ENCODE measurements around the gene LRRC2.
"Not testable (repeated sequence)": the region's sequence is repeated elsewhere in the genome, so short reads cannot be mapped to it uniquely, and the experiment has no call there.

Gene LRRC2

GRCh38 chr3:46523556-46523955 is 42.5 kb downstream of the LRRC2 start:
- H3K4me1 ChIP-seq (ENCODE audit: control insufficient read depth, insufficient read depth, low read length) = peaks cover 5% of the 10 kb centered on the region; the same call in 1 of the 2 replicates
- H3K36me3 ChIP-seq (ENCODE audit: control insufficient read depth, insufficient read depth, low read length) = no peaks in the 10 kb centered on the region
- no peaks in the 10 kb centered on the region for H3K27me3 ChIP-seq (ENCODE audit: control insufficient read depth, insufficient read depth, low read length)
- no peak overlapping the region for H3K27ac ChIP-seq (ENCODE audit: low read depth, low read length)
- H3K9ac ChIP-seq (ENCODE audit: low read length) = no peak overlapping the region
- H3K9me3 ChIP-seq (ENCODE audit: control insufficient read depth, insufficient read depth, low read depth, low read length) = no peaks in the 10 kb centered on the region
- H3K4me3 ChIP-seq (ENCODE audit: low read depth, low read length) = no peak overlapping the region

GRCh38 chr3:46522201-46522600 is 43.9 kb downstream of the LRRC2 start:
- H3K4me3 ChIP-seq (ENCODE audit: low read depth, low read length); H3K27me3 ChIP-seq (ENCODE audit: control insufficient read depth, insufficient read depth, low read length); H3K27ac ChIP-seq (ENCODE audit: low read depth, low read length); H3K36me3 ChIP-seq (ENCODE audit: control insufficient read depth, insufficient read depth, low read length); H3K9me3 ChIP-seq (ENCODE audit: control insufficient read depth, insufficient read depth, low read depth, low read length); H3K4me1 ChIP-seq (ENCODE audit: control insufficient read depth, insufficient read depth, low read length); H3K9ac ChIP-seq (ENCODE audit: low read length): not testable (repeated sequence)

- Histone ChIP-seq H3K9ac (ENCODE audit: low read length) (no peak overlapping the region), H3K4me3 (ENCODE audit: low read depth, low read length) (no peak overlapping the region), H3K9me3 (ENCODE audit: control insufficient read depth, insufficient read depth, low read depth, low read length) (no peaks in the 10 kb centered on the region), H3K27ac (ENCODE audit: low read depth, low read length) (no peak overlapping the region), H3K27me3 (ENCODE audit: control insufficient read depth, insufficient read depth, low read length) (no peaks in the 10 kb centered on the region), H3K4me1 (ENCODE audit: control insufficient read depth, insufficient read depth, low read length) (peaks cover 5% of the 10 kb centered on the region; the same call in 1 of the 2 replicates), H3K36me3 (ENCODE audit: control insufficient read depth, insufficient read depth, low read length) (peaks cover 3% of the 10 kb centered on the region; the same call in 1 of the 2 replicates)
These were observed 45.0 kb downstream of the LRRC2 start for GRCh38 chr3:46521096-46521495.

GRCh38 chr3:46520531-46520930 is 45.6 kb downstream of the LRRC2 start:
- Histone ChIP-seq H3K36me3 (ENCODE audit: control insufficient read depth, insufficient read depth, low read length) (peaks cover 3% of the 10 kb centered on the region; the same call in 1 of the 2 replicates), H3K4me1 (ENCODE audit: control insufficient read depth, insufficient read depth, low read length) (peaks cover 5% of the 10 kb centered on the region; the same call in 1 of the 2 replicates), H3K4me3 (ENCODE audit: low read depth, low read length) (no peak overlapping the region), H3K27me3 (ENCODE audit: control insufficient read depth, insufficient read depth, low read length) (no peaks in the 10 kb centered on the region), H3K9ac (ENCODE audit: low read length) (no peak overlapping the region), H3K9me3 (ENCODE audit: control insufficient read depth, insufficient read depth, low read depth, low read length) (no peaks in the 10 kb centered on the region), H3K27ac (ENCODE audit: low read depth, low read length) (no peak overlapping the region)

DNA sequence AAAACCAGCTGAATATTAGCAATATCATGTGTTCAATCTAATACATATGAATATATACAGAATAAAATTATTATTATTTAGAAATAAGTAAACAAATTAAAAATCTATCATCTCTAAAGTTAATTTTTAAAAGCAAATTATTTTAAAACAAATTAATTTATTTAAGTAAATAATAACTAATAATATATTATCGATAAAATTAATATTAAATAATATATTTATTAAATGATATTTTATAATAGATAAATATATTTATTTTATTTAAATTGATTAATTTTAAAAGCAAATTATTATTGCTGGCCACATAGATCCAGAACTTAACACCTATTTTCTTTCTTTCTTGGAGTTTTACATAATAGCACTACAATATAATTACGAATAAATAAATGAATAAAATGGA is 46.1 kb downstream of the LRRC2 start:
- Histone ChIP-seq H3K9me3 (ENCODE audit: control insufficient read depth, insufficient read depth, low read depth, low read length) (no peaks in the 10 kb centered on the region), H3K4me3 (ENCODE audit: low read depth, low read length) (no peak overlapping the region), H3K36me3 (ENCODE audit: control insufficient read depth, insufficient read depth, low read length) (peaks cover 3% of the 10 kb centered on the region; the same call in 1 of the 2 replicates), H3K4me1 (ENCODE audit: control insufficient read depth, insufficient read depth, low read length) (peaks cover 5% of the 10 kb centered on the region; the same call in 1 of the 2 replicates), H3K27ac (ENCODE audit: low read depth, low read length) (no peak overlapping the region), H3K27me3 (ENCODE audit: control insufficient read depth, insufficient read depth, low read length) (no peaks in the 10 kb centered on the region), H3K9ac (ENCODE audit: low read length) (no peak overlapping the region)

DNA sequence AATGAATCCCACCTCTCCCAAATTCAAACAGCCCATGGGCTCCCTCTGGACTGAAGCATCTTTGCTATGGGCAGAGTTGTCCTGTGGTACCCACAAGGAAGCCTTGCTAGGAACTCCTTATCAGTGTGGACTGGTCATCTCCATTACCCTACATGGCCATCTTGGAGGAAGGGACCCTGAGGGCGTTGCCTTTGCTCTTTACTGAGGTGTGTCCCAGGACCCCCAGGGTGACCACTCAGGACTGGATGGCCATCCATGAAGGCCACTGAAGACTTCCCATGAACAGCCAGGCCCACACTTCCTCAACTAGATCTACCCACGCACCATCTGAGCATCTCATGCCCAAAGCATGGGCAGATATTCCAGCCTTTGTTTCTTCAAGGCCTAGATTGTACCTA is 48.3 kb downstream of the LRRC2 start:
- no peaks in the 10 kb centered on the region for H3K27me3 ChIP-seq (ENCODE audit: control insufficient read depth, insufficient read depth, low read length)
- no peak overlapping the region for H3K9ac ChIP-seq (ENCODE audit: low read length)
- H3K27ac ChIP-seq (ENCODE audit: low read depth, low read length) = no peak overlapping the region
- no peak overlapping the region for H3K4me3 ChIP-seq (ENCODE audit: low read depth, low read length)
- H3K9me3 ChIP-seq (ENCODE audit: control insufficient read depth, insufficient read depth, low read depth, low read length) = no peaks in the 10 kb centered on the region
- peaks cover 3% of the 10 kb centered on the region; the same call in 1 of the 2 replicates for H3K36me3 ChIP-seq (ENCODE audit: control insufficient read depth, insufficient read depth, low read length)
- H3K4me1 ChIP-seq (ENCODE audit: control insufficient read depth, insufficient read depth, low read length) = peaks cover 5% of the 10 kb centered on the region; the same call in 1 of the 2 replicates

GRCh38 chr3:46517016-46517783 is 48.9 kb downstream of the LRRC2 start:
- H3K9ac ChIP-seq (ENCODE audit: low read length) = no peak overlapping the region
- H3K36me3 ChIP-seq (ENCODE audit: control insufficient read depth, insufficient read depth, low read length) = peaks cover 3% of the 10 kb centered on the region; the same call in 1 of the 2 replicates
- H3K4me1 ChIP-seq (ENCODE audit: control insufficient read depth, insufficient read depth, low read length) = peaks cover 5% of the 10 kb centered on the region; the same call in 1 of the 2 replicates
- no peaks in the 10 kb centered on the region for H3K27me3 ChIP-seq (ENCODE audit: control insufficient read depth, insufficient read depth, low read length)
- no peak overlapping the region for H3K27ac ChIP-seq (ENCODE audit: low read depth, low read length)
- no peak overlapping the region for H3K4me3 ChIP-seq (ENCODE audit: low read depth, low read length)
- no peaks in the 10 kb centered on the region for H3K9me3 ChIP-seq (ENCODE audit: control insufficient read depth, insufficient read depth, low read depth, low read length)

DNA sequence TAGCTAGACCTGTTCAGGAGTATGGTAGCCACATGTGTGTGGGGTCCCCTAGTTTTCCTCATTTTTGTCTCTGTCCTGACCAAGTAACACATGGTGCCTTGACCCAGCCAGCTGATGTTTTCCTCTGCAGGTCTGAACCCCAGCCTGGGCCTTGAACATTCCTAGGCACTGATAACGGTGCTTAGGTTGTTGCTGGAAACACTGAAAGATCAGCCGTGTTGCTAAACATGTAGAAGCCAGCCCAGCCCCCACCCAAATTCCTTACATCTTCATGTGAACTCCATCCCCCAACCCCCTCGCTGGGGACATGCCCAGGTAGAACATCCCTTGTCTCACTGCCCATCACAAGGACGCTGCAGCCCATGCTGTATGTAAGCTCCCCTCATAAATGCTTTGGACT is 49.6 kb downstream of the LRRC2 start:
- H3K4me1 ChIP-seq (ENCODE audit: control insufficient read depth, insufficient read depth, low read length) = peaks cover 5% of the 10 kb centered on the region; the same call in 1 of the 2 replicates
- no peaks in the 10 kb centered on the region for H3K9me3 ChIP-seq (ENCODE audit: control insufficient read depth, insufficient read depth, low read depth, low read length)
- H3K27me3 ChIP-seq (ENCODE audit: control insufficient read depth, insufficient read depth, low read length) = no peaks in the 10 kb centered on the region
- no peak overlapping the region for H3K4me3 ChIP-seq (ENCODE audit: low read depth, low read length)
- H3K36me3 ChIP-seq (ENCODE audit: control insufficient read depth, insufficient read depth, low read length) = peaks cover 3% of the 10 kb centered on the region; the same call in 1 of the 2 replicates
- no peak overlapping the region for H3K9ac ChIP-seq (ENCODE audit: low read length)
- no peak overlapping the region for H3K27ac ChIP-seq (ENCODE audit: low read depth, low read length)

DNA sequence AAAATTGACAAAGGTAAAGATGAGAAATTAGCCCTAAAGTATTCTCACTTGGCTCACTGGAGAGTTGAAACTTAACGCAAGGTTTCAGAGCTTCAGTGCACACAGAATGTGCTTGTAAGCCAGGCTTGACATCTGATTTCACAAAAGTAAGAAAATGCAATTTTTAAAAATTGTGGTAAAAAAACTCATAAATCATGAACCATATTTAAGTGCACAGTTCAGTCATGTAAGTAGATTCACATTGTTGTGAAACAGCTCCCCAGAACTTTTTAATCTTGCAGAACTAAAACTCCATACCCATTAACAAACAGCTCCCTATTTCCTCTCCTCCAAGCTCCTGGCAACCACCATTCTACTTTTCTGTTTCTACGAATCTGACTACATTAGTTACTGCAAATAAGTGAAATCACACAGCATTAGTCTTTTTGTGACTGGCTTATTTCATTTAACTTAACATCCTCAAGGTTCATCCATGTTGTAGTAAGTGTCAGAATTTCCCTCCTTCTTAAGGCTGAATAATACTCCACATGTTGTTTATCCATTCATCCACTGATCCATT is 53.8 kb downstream of the LRRC2 start:
- no peak overlapping the region for H3K4me3 ChIP-seq (ENCODE audit: low read depth, low read length)
- no peaks in the 10 kb centered on the region for H3K36me3 ChIP-seq (ENCODE audit: control insufficient read depth, insufficient read depth, low read length)
- no peak overlapping the region for H3K9ac ChIP-seq (ENCODE audit: low read length)
- H3K27me3 ChIP-seq (ENCODE audit: control insufficient read depth, insufficient read depth, low read length) = no peaks in the 10 kb centered on the region
- no peaks in the 10 kb centered on the region for H3K9me3 ChIP-seq (ENCODE audit: control insufficient read depth, insufficient read depth, low read depth, low read length)
- no peak overlapping the region for H3K27ac ChIP-seq (ENCODE audit: low read depth, low read length)
- H3K4me1 ChIP-seq (ENCODE audit: control insufficient read depth, insufficient read depth, low read length) = peaks cover 7% of the 10 kb centered on the region; the same call in 1 of the 2 replicates

DNA sequence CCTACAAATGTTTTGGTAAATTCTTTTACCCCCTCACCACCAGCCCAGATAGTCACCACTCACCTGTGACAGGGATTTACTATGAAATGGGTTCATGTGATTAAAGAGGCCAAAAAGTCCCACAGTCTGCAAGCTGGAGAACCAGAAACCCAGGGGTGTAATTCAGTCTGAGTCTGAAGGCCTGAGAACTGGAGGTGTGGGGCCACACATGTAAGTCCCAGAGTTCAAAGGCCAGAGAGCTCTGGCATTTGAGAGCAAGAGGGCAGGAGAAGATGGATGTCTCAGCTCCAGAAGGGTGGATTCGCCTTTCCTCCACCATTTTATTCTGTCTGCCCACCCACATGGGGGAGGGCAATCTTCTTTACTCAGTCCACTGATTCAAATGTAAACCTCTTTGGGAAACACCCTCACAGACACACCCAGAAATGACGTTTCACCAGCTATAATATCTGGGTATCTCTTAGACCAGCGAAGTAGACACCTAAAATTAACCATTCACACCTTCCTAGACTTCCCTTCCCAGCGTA is 56.4 kb downstream of the LRRC2 start:
- no peak overlapping the region for H3K27ac ChIP-seq (ENCODE audit: low read depth, low read length)
- no peak overlapping the region for H3K9ac ChIP-seq (ENCODE audit: low read length)
- H3K4me3 ChIP-seq (ENCODE audit: low read depth, low read length) = no peak overlapping the region

More for the DNA sequence above, 56.4 kb downstream of the LRRC2 start:
- peaks cover 20% of the 10 kb centered on the region for H3K4me1 ChIP-seq (ENCODE audit: control insufficient read depth, insufficient read depth, low read length)
- H3K9me3 ChIP-seq (ENCODE audit: control insufficient read depth, insufficient read depth, low read depth, low read length) = no peaks in the 10 kb centered on the region
- H3K27me3 ChIP-seq (ENCODE audit: control insufficient read depth, insufficient read depth, low read length) = no peaks in the 10 kb centered on the region
- no peaks in the 10 kb centered on the region for H3K36me3 ChIP-seq (ENCODE audit: control insufficient read depth, insufficient read depth, low read length)
